Gastrocnemius medialis (tissue), 4 donors: ENCODE measurements around the gene ISG15. TPM values are rescaled to one million over a fixed set of nuclear protein-coding genes. Genes with fewer than 3 reads are reported as not detected.

Experiments used
- ATAC-seq, 2 donors: fragments of 150-250 bp; one replicate each; pipeline ENCODE4 v1.9.1; 2016
- DNase-seq, 2 donors: peaks; one replicate each; pipeline ENCODE4 v3.0.0-alpha.2; 2019
- H3K27ac ChIP-seq, 4 donors: fragments of 200-600 bp; sonication (generic); 1 replicate in 1 of 4; 2 replicates in 3 of 4; pipeline ENCODE4 v1.5.1; 2016 to 2018; ENCODE audit warnings: mild to moderate bottlenecking in 2 of 4, moderate library complexity in 1 of 4
- H3K27me3 ChIP-seq, 3 donors: fragments of 200-600 bp; sonication (generic) in 2 of 3; 1 replicate in 1 of 3; 2 replicates in 2 of 3; pipeline versions ENCODE4 v1.5.1 to v1.6.0; 2016 to 2019; ENCODE audit warnings: mild to moderate bottlenecking in 1 of 3, moderate library complexity in 1 of 3
- H3K36me3 ChIP-seq, 2 donors: fragments of 200-600 bp; sonication (generic) in 1 of 2; one replicate each; pipeline ENCODE4 v1.5.1; 2017 to 2018
- H3K4me1 ChIP-seq, 2 donors: fragments of 200-600 bp; sonication (generic) in 1 of 2; one replicate each; pipeline ENCODE4 v1.5.1; 2016 to 2017; ENCODE audit warnings: mild to moderate bottlenecking in 2 of 2
- H3K4me3 ChIP-seq, 4 donors: fragments of 200-600 bp; sonication (generic) in 3 of 4; 1 replicate in 1 of 4; 2 replicates in 3 of 4; pipeline ENCODE4 v1.5.1; 2016 to 2019; ENCODE audit warnings: mild to moderate bottlenecking in 2 of 4
- H3K9me3 ChIP-seq, 3 donors: fragments of 200-600 bp; sonication (generic) in 2 of 3; 1 replicate in 1 of 3; 2 replicates in 2 of 3; pipeline ENCODE4 v1.5.1; 2016 to 2019
- POLR2A ChIP-seq, 2 donors: fragments of 450-650 bp; IDR thresholded peaks; one replicate each; pipeline ENCODE4 v1.6.1; 2017; ENCODE audit warnings: antibody characterized with exemption in 2 of 2, mild to moderate bottlenecking in 2 of 2, moderate library complexity in 2 of 2
- in situ Hi-C, 4 donors: fragments of 200-750 bp; cut with MboI; loops; one replicate each; pipeline versions ENCODE4 v1.15.0 to v1.8.0; 2017; ENCODE audit warnings: low sequenced_read_pairs in 4 of 4
- intact Hi-C: fragments of 100-400 bp; cut with DNase I; formaldehyde crosslinking; loops from one replicate; pipeline ENCODE4 v1.15.1; 2023; ENCODE audit warnings: low total_unique reads
- total RNA-seq, 4 donors: library from RNA; depleted of rRNA; stranded (reverse); fragments of >200 nt; gene quantifications; one replicate each; pipeline versions ENCODE4 v1.1.0 to v1.2.3, GENCODE V29; 2016
- TF ChIP-seq, protein P1 (sequence below), 5 experiments: fragments of 450-650 bp in 3 of 5; fragments of 200-600 bp in 2 of 5; sonication (generic) in 2 of 5; IDR thresholded peaks in 4 of 5; conservative IDR thresholded peaks in 1 of 5; 1 replicate in 4 of 5; 2 replicates in 1 of 5; pipeline ENCODE4 v1.5.1; 2016 to 2019; ENCODE audit warnings: antibody characterized with exemption in 5 of 5, mild to moderate bottlenecking in 3 of 5, moderate library complexity in 3 of 5

ISG15 gene
- total RNA-seq, 4 donors from 2014 or later: 4.3 to 37.6 (median 10.2) TPM

DNA sequence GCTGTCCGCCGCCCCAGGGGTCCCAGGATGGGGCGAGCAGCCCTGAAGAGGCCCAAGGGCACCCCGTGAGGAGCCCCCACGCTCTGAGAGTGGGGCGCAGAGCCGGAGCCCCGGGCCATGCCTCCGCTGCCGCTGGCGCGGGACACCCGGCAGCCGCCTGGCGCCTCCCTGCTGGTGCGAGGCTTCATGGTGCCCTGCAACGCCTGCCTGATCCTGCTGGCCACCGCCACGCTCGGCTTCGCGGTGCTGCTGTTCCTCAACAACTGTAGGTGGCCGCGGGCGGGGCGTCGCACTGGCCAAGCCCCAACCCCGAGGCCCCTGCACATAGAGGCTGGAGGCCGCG is 21.1 kb downstream of the ISG15 start:
- Histone ChIP-seq H3K4me1 (peaks cover 5 to 19% of the 10 kb centered on the region in 2 donors), H3K4me3 (peak overlapping the region; percentile 32 to 48 (median 38)), H3K9me3 (no peaks in the 10 kb centered on the region), H3K27ac (no peak overlapping the region), H3K27me3 (peaks cover 25 to 53% (median 48%) of the 10 kb centered on the region in 3 donors), H3K36me3 (no peaks in the 10 kb centered on the region)
- intact Hi-C loops (loop anchor here (5.0 to 10.0 kb wide), 2 partner anchors 80 to 258 kb away; partner anchors contain the start of gene C1orf159), in situ Hi-C loops (no loop called here)
- DNase-seq (no peak), ATAC-seq (no peak)
- TF ChIP-seq, protein P1, sequence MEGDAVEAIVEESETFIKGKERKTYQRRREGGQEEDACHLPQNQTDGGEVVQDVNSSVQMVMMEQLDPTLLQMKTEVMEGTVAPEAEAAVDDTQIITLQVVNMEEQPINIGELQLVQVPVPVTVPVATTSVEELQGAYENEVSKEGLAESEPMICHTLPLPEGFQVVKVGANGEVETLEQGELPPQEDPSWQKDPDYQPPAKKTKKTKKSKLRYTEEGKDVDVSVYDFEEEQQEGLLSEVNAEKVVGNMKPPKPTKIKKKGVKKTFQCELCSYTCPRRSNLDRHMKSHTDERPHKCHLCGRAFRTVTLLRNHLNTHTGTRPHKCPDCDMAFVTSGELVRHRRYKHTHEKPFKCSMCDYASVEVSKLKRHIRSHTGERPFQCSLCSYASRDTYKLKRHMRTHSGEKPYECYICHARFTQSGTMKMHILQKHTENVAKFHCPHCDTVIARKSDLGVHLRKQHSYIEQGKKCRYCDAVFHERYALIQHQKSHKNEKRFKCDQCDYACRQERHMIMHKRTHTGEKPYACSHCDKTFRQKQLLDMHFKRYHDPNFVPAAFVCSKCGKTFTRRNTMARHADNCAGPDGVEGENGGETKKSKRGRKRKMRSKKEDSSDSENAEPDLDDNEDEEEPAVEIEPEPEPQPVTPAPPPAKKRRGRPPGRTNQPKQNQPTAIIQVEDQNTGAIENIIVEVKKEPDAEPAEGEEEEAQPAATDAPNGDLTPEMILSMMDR (IDR thresholded peaks at IDR 0.05 in 4 of 5, conservative IDR thresholded peaks at IDR 0.05 in 1 of 5): no peak
- TF ChIP-seq POLR2A (IDR thresholded peaks at IDR 0.05): no peak

DNA sequence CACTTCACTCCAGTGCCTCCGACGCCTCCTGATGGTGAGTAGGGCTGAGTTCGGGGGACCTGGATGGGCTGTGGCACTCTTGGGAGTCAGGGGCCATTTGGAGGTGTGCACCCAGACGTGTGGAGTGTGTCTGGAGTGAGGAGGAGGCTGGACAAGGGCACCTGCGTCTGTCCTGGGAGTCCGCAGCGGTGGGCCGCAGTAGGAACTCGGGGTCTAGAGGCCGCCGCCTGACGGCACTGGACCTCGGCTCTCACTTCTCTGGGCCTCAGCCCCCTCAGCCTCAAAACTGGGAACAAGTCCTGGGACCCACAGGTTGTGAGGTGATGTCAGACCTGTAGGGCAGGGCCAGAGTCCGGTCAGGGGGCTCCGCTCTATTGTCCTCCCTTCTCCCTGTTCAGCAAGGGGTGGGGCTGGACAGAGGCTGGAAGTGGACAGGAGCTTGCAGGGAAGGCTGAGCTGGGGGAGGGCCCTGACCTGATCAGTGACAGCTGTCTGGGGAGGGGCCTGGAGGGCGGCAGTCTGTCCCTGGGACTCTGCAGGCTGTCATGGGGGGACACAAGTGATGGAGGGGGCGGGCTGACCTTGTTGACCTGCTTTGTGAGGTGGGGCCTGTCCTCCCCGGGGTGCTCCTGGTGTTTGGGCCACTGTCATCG is 22.1 kb downstream of the ISG15 start:
- Histone ChIP-seq H3K27ac (no peak overlapping the region), H3K4me3 (no peak overlapping the region), H3K4me1 (peaks cover 12 to 28% of the 10 kb centered on the region in 2 donors), H3K36me3 (no peaks in the 10 kb centered on the region), H3K9me3 (no peaks in the 10 kb centered on the region), H3K27me3 (peaks cover 33 to 63% (median 58%) of the 10 kb centered on the region in 3 donors)
- intact Hi-C loops (loop anchor here (10.0 kb wide), 1 partner anchor 79 kb away; the partner anchor contains the start of gene C1orf159), in situ Hi-C loops (no loop called here)
- no peak for DNase-seq
- no peak for TF ChIP-seq POLR2A (IDR thresholded peaks at IDR 0.05)
- TF ChIP-seq, protein P1 (IDR thresholded peaks at IDR 0.05 in 4 of 5, conservative IDR thresholded peaks at IDR 0.05 in 1 of 5): no peak
- no peak for ATAC-seq

DNA sequence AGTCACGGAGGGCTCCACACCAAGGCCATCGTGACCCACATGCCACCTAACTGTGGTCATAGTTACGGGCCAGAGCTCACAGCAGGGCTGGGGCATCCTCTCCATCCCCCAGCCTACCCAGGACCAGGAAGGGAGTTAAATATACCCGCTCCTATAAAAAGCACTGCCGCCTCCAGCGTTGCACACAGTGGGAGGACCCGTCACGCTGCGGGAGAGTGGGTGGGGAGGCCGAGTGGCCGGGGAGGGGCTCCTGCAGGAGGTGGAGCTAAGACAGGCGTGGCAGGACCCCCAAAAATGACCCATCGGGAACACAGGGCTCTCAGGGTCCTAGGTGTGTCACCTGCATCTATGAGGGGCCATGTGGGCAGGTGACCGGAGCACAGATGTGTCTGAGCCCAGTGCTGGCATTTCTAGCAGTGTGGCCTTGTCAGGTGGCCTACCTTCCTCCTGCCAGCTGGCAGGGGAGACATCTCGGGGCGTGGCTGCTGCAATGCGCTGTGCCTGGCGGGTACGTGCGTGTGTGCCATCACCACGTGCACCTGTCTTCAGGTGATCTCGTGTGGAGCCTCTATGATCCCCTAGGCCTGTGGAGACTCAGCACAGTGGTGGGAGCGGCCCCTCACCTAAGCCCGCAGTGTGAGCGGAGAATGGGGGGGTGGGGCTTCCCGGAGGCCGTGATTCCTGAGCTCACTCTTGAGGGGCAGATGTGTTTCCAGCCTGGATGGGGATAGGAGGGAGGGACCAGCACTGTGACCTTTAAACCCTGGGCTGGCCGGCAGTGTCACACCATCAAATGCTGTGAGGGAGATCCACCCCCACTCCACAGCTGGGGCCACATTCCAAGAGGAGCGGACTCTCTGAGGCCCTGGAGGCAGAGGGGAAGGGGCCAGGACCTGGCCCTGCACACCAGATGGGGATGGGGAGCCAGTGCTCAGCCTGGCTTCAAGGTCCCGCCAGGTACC is 24.4 kb downstream of the ISG15 start:
- Histone ChIP-seq H3K9me3 (no peaks in the 10 kb centered on the region), H3K4me3 (no peak overlapping the region), H3K27me3 (peaks cover 35 to 64% (median 56%) of the 10 kb centered on the region in 3 donors), H3K27ac (no peak overlapping the region), H3K36me3 (no peaks in the 10 kb centered on the region), H3K4me1 (peaks cover 12 to 27% of the 10 kb centered on the region in 2 donors)
- TF ChIP-seq POLR2A (IDR thresholded peaks at IDR 0.05): no peak
- TF ChIP-seq, protein P1 (IDR thresholded peaks at IDR 0.05 in 4 of 5, conservative IDR thresholded peaks at IDR 0.05 in 1 of 5): no peak
- intact Hi-C loops (loop anchor here (10.0 kb wide), 1 partner anchor 77 kb away; the partner anchor contains the start of gene C1orf159), in situ Hi-C loops (no loop called here)
- no peak for ATAC-seq
- DNase-seq: no peak

DNA sequence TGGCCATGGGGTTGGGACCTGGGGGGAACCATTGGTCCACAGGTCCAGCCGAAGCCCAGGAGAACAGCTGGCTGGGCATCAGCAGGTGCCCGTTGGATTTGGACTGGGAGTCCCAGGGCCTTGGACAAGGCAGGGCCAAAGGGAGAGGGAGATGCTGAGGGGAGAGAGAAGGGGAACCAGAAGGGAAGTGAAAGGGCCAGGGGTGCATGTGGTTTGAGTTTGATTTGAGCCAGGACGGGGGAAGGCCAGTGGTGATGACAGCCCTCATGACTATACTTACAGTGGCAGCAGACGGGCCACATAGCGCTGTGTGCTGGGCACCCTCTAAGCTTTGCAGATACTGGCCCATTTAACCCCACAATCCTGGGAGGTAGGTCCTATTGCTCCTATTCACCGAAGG is 25.4 kb downstream of the ISG15 start:
- H3K4me1 ChIP-seq: peaks cover 12 to 19% of the 10 kb centered on the region in 2 donors
- intact Hi-C loops: loop anchor here (10.0 kb wide), 1 partner anchor 76 kb away; the partner anchor contains the start of gene C1orf159
- ATAC-seq: no peak
- in situ Hi-C loops: no loop called here
- H3K4me3 ChIP-seq: no peak overlapping the region
- H3K36me3 ChIP-seq: no peaks in the 10 kb centered on the region
- DNase-seq: no peak
- H3K9me3 ChIP-seq: no peaks in the 10 kb centered on the region
- no peak overlapping the region for H3K27ac ChIP-seq
- peaks cover 35 to 63% (median 50%) of the 10 kb centered on the region in 3 donors for H3K27me3 ChIP-seq
- TF ChIP-seq, protein P1 (IDR thresholded peaks at IDR 0.05 in 4 of 5, conservative IDR thresholded peaks at IDR 0.05 in 1 of 5): no peak
- TF ChIP-seq POLR2A (IDR thresholded peaks at IDR 0.05): no peak
